Jurkat, Clone E6-1 (cell line): ENCODE results near the gene CCDC158.
A peak's percentile ranks its signal among the peaks of the same experiment; 100 is the strongest.
"Not testable (repeated sequence)": the region's sequence is repeated elsewhere in the genome, so short reads cannot be mapped to it uniquely, and the experiment has no call there.

ENCODE experiments used
- DNase-seq: peaks from one replicate; pipeline ENCODE4 v3.0.0-alpha.2; 2011; ENCODE audit warnings: low read depth, low spot score
- H3K4me3 ChIP-seq: 2 replicates; pipeline ENCODE4 v1.5.1; 2011; ENCODE audit warnings: mild to moderate bottlenecking, low read length, control low read depth, moderate library complexity

The CCDC158 gene

GRCh38 chr4:76377481-76377901 lies 43.5 kb downstream of the CCDC158 start:
- no peak overlapping the region for H3K4me3 ChIP-seq
- DNase-seq = no peak

GRCh38 chr4:76376534-76376933 lies 44.4 kb downstream of the CCDC158 start:
- DNase-seq = no peak

DNA sequence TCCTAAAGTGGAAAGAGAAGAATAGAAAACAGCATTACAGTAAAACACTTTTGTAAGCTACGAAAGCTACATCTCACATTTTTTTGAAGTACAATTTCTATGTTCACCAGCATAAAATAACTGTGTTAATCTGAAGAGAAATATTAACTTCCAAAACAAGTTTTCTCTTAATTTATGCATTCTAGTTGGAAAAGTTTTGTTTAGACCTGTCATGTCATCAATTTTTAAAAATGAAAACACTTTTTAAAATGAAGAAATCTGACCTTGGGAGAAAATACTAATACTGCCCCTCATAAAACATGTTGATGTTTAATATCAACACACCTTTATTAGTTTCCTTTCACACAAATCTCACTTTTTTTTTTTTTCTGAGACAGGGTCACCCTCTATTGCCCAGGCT lies 45.2 kb downstream of the CCDC158 start:
- H3K4me3 ChIP-seq = no peak overlapping the region
- no peak for DNase-seq

More at GRCh38 chr4:76376534-76376933, 44.4 kb downstream of the CCDC158 start:
- no peak overlapping the region for H3K4me3 ChIP-seq

DNA sequence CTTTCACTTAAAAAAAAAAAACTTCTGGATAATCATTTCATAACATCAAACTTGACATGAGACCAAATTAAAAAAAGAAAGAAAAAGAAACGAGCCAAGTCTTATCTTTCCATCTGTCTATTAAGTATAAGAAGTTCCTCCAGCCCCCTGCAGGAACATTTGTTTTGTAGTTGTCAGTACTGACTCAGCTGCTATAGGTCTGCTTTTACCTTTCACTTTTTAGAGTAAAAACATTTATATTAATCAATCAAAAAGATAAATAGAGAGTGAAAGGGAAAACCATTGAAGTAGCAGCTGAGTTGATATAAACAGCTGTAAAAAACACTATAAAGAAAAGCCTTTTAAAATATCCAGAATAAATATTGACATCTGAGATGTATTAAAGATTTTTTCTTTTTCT lies 46.1 kb downstream of the CCDC158 start:
- no peak overlapping the region for H3K4me3 ChIP-seq
- no peak for DNase-seq

GRCh38 chr4:76373919-76374552 lies 46.9 kb downstream of the CCDC158 start:
- no peak for DNase-seq
- H3K4me3 ChIP-seq = no peak overlapping the region

DNA sequence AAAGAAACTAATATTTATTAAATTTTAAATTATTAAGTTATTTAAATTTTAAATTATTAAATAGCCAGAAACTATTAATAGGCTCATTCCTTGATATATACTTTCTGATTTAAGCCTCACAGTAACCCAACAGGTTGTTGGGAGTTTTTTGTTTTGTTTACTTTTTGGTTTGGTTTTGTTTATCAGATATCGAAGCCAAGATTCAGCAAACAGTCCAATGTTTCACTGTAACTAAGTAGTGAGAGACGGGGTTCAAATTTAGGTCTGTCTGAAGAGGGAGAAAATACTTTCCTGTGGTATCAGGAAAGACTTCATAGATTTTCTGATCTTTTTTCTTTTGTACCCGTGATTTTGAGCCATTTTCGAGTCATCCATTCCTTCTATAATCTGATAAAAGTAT lies 54.2 kb downstream of the CCDC158 start:
- no peak for DNase-seq
- H3K4me3 ChIP-seq = no peak overlapping the region

GRCh38 chr4:76365636-76366035 lies 55.3 kb downstream of the CCDC158 start:
- no peak overlapping the region for H3K4me3 ChIP-seq
- DNase-seq = no peak

- no peak for DNase-seq
- no peak overlapping the region for H3K4me3 ChIP-seq
Measured at GRCh38 chr4:76364763-76365162, 56.2 kb downstream of the CCDC158 start.

GRCh38 chr4:76363556-76364290 lies 57.2 kb downstream of the CCDC158 start:
- no peak overlapping the region for H3K4me3 ChIP-seq

GRCh38 chr4:76361689-76362412 lies 59.1 kb downstream of the CCDC158 start:
- no peak for DNase-seq
- no peak overlapping the region for H3K4me3 ChIP-seq

More at GRCh38 chr4:76363556-76364290, 57.2 kb downstream of the CCDC158 start:
- DNase-seq = no peak

- not testable (repeated sequence) for DNase-seq, H3K4me3 ChIP-seq
Measured at GRCh38 chr4:76359881-76360466, 61.0 kb downstream of the CCDC158 start.

DNA sequence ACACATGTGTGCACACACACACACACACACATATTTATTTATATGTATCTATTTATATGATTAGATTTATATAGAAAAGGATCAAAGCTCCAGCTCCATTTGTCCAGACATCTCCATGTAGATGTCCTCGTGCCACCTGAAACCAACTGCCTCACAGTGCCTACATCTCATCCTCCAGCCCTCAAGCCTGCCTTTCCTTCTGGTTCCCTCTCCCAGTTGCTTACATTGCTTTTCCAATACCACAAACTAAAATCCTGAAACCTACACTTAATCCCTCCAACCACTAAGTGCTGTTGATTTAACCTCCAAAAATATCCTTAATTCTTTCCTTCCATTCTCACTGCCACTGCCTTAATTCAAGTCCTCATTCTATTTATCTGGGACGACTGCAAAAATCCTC lies 63.0 kb downstream of the CCDC158 start:
- DNase-seq = no peak

GRCh38 chr4:76354517-76355473 lies 66.1 kb downstream of the CCDC158 start:
- no peak overlapping the region for H3K4me3 ChIP-seq
- peak; percentile 61 for DNase-seq

More for the DNA sequence above, 63.0 kb downstream of the CCDC158 start:
- H3K4me3 ChIP-seq = no peak overlapping the region

DNA sequence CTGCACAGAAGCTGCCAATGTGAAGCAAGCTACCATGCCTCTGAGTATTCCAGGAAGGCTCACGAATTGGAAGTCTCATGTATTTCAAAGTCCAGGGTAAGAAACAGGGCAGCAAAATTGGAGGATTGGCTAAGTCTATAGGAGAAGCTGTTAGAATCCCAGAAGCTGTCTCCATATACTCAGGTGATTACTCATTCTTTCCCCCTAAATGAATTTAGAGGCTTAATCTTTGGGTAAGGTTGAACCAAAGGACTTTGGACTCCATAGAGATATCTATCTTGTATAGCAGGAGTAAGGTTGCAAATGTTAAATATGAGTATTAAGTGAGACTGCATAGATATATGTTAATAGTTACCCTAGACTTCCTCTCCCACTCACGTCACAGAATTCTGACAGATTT lies 78.1 kb downstream of the CCDC158 start:
- DNase-seq = no peak
- H3K4me3 ChIP-seq = no peak overlapping the region

- no peak overlapping the region for H3K4me3 ChIP-seq
- DNase-seq = no peak
Measured at GRCh38 chr4:76342191-76342590, 78.8 kb downstream of the CCDC158 start.

DNA sequence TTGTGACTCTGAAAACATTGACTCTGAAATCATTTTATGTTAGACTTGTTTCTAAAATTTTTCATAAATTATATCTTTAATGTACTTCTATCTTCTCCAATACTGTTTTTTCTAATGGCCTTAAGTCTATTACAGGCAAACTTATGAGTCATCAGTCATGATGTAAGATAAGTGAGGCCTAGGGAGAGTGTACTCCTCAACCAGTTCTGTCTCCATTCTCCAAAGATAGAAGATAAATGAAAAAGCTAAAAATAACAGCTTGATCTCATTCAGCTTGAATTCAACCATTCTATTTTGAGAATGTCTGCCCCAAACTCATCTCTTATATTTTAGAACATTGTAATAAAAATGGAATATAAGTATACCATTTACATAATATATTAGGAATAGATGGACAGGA lies 79.9 kb downstream of the CCDC158 start:
- H3K4me3 ChIP-seq = no peak overlapping the region
- no peak for DNase-seq

DNA sequence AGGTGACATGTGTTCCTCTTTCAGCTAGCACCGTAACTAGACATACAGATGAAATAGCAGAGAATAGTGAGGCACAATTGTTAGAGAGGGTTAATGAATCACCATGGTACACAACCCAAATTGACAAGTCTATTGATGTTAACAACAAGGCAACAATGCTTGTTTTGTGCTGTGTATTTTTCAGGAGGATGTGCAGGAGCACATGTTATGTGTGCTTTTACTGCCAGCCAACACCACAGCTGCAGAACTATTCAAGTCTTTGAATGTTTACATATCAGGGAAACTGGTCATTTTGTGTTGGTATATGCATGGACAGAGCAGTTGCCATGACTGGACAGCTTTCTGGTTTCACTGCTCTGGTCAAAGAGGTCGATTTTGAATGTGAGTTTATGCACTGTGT lies 81.6 kb downstream of the CCDC158 start:
- no peak overlapping the region for H3K4me3 ChIP-seq
- DNase-seq = no peak

GRCh38 chr4:76334885-76335284 lies 86.1 kb downstream of the CCDC158 start:
- H3K4me3 ChIP-seq = no peak overlapping the region
- DNase-seq = no peak

DNA sequence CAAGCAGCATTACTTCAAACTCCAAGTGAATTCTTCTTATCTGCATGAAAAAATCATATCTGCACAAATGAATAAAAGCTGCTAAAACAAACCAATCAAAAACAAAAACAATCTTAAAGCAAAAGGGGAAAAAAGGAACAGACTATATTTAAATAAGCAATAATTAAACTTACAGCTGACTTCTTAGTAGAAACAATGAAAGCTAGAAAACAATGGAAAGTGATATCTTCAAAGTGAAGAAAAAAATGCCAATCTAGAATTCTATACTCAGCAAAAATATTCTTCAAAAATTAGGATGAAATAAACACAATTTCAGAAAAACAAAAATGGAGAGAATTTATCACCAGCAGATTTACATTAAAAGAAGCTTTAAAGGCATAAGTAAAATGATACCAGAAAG lies 94.4 kb downstream of the CCDC158 start:
- no peak for DNase-seq
- H3K4me3 ChIP-seq = no peak overlapping the region
